K562 (cell line): Measurements from ENCODE around the gene TAT.

Source experiments
- CAMTA2 ChIP-seq: fragments of 250-450 bp; sonication (Bioruptor Pico); conservative IDR thresholded peaks from 2 replicates; pipeline ENCODE4 v1.5.1; 2022
- HES1 ChIP-seq: fragments of 450-650 bp; IDR thresholded peaks from 2 replicates; pipeline ENCODE4 v1.6.1; 2016; ENCODE audit warnings: low read depth, mild to moderate bottlenecking, moderate library complexity
- HIVEP1 ChIP-seq: fragments of 250-450 bp; sonication (Bioruptor Pico); IDR thresholded peaks from 2 replicates; pipeline ENCODE4 v1.4.0; 2020; ENCODE audit warnings: mild to moderate bottlenecking
- MXI1 ChIP-seq: IDR thresholded peaks from 2 replicates; pipeline ENCODE4 v1.6.1; 2011; ENCODE audit warnings: low read depth, mild to moderate bottlenecking, improper control_type of control experiment, low read length
- POLR3A ChIP-seq: IDR thresholded peaks from 2 replicates; pipeline ENCODE4 v1.6.1; 2011; ENCODE audit warnings: borderline replicate concordance, mild to moderate bottlenecking, moderate library complexity; ENCODE audit not compliant: insufficient read length, insufficient read depth; ENCODE audit errors: extremely low read depth
- ZBTB1 ChIP-seq: sonication (generic); formaldehyde crosslinking; IDR thresholded peaks from 2 replicates; pipeline ENCODE4 v1.8.1; 2023; ENCODE audit warnings: missing genetic modification reagents, low read depth, mild to moderate bottlenecking, borderline replicate concordance
- ZFX ChIP-seq: sonication (generic); formaldehyde crosslinking; IDR thresholded peaks from 2 replicates; pipeline ENCODE4 v1.8.0; 2022; ENCODE audit warnings: mild to moderate bottlenecking, missing genetic modification reagents, moderate library complexity
- ZNF764 ChIP-seq: fragments of 250-450 bp; sonication (Bioruptor Pico); IDR thresholded peaks from 2 replicates; pipeline ENCODE4 v1.4.0; 2020; ENCODE audit warnings: low read depth, mild to moderate bottlenecking, moderate library complexity
- TF ChIP-seq, protein P1 (sequence below): sonication (generic); formaldehyde crosslinking; IDR thresholded peaks from 2 replicates; pipeline ENCODE4 v1.8.1; 2023; ENCODE audit warnings: mild to moderate bottlenecking, missing genetic modification reagents

DNA sequence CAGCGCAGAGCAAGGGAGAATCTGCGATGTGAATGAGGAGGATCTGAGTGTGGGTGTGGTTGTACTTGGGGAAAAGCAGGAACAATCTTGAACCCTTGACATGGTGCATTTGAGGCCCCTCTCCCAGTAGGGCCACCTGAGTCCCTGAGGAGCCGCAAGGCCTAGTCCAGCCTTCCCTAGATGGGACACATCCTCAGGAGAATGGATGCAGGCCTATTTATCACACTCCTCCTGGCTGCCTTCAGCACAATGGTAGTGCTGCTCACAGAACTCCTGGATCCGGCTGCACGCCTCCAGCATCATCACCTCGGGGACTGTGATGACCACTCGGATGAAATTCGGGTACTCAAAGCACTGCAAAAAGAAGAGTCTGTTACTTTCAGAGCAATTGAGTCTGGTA is 9.0 kb downstream of the TAT start:
- TF ChIP-seq POLR3A (no peak), ZBTB1 (no peak), MXI1 (no peak), HES1 (no peak), ZNF764 (no peak), ZFX (CRISPR knock-in tag) (no peak), CAMTA2 (CRISPR knock-in tag) (no peak), HIVEP1 (CRISPR knock-in tag) (no peak)
- TF ChIP-seq, protein P1, sequence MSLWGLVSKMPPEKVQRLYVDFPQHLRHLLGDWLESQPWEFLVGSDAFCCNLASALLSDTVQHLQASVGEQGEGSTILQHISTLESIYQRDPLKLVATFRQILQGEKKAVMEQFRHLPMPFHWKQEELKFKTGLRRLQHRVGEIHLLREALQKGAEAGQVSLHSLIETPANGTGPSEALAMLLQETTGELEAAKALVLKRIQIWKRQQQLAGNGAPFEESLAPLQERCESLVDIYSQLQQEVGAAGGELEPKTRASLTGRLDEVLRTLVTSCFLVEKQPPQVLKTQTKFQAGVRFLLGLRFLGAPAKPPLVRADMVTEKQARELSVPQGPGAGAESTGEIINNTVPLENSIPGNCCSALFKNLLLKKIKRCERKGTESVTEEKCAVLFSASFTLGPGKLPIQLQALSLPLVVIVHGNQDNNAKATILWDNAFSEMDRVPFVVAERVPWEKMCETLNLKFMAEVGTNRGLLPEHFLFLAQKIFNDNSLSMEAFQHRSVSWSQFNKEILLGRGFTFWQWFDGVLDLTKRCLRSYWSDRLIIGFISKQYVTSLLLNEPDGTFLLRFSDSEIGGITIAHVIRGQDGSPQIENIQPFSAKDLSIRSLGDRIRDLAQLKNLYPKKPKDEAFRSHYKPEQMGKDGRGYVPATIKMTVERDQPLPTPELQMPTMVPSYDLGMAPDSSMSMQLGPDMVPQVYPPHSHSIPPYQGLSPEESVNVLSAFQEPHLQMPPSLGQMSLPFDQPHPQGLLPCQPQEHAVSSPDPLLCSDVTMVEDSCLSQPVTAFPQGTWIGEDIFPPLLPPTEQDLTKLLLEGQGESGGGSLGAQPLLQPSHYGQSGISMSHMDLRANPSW (CRISPR knock-in tag): no peak
